GM21576 (cell line): ENCODE data around the gene DHCR24.

Experiments used
- ATAC-seq: cut with Tn5 transposase; IDR thresholded peaks from one replicate; pipeline ENCODE4 v1.9.1; 2021; ENCODE audit warnings: mild to moderate bottlenecking, moderate library complexity; ENCODE audit not compliant: unreplicated experiment

Gene DHCR24

GRCh38 chr1:54848134-54848948 is 38.7 kb downstream of the DHCR24 start:
- no peak for ATAC-seq

- ATAC-seq, result no peak
Observed at GRCh38 chr1:54846716-54847284, 40.2 kb downstream of the DHCR24 start.

- ATAC-seq, result no peak
Observed at GRCh38 chr1:54846301-54846700, 40.7 kb downstream of the DHCR24 start.

GRCh38 chr1:54845772-54846171 is 41.2 kb downstream of the DHCR24 start:
- no peak for ATAC-seq

- no peak for ATAC-seq
Observed at GRCh38 chr1:54844564-54844963, 42.4 kb downstream of the DHCR24 start.

GRCh38 chr1:54843449-54843848 is 43.5 kb downstream of the DHCR24 start:
- ATAC-seq, result no peak

- no peak for ATAC-seq
Observed at GRCh38 chr1:54842963-54843362, 44.0 kb downstream of the DHCR24 start.

- ATAC-seq, result no peak
Observed at GRCh38 chr1:54842206-54842915, 44.6 kb downstream of the DHCR24 start.

GRCh38 chr1:54839824-54840223 is 47.2 kb downstream of the DHCR24 start:
- no peak for ATAC-seq

- ATAC-seq, result no peak
Observed at GRCh38 chr1:54838565-54839180, 48.3 kb downstream of the DHCR24 start.

GRCh38 chr1:54837002-54837853 is 49.8 kb downstream of the DHCR24 start:
- no peak for ATAC-seq

- no peak for ATAC-seq
Observed at GRCh38 chr1:54836594-54836993, 50.4 kb downstream of the DHCR24 start.

GRCh38 chr1:54835970-54836369 is 51.0 kb downstream of the DHCR24 start:
- ATAC-seq, result no peak

- no peak for ATAC-seq
Observed at GRCh38 chr1:54835131-54835898, 51.7 kb downstream of the DHCR24 start.

GRCh38 chr1:54834007-54834541 is 52.9 kb downstream of the DHCR24 start:
- no peak for ATAC-seq

- ATAC-seq, result no peak
Observed at GRCh38 chr1:54833121-54833520, 53.9 kb downstream of the DHCR24 start.

GRCh38 chr1:54826226-54826816 is 60.7 kb downstream of the DHCR24 start:
- ATAC-seq, result no peak

GRCh38 chr1:54825696-54826095 is 61.3 kb downstream of the DHCR24 start:
- no peak for ATAC-seq

- ATAC-seq, result no peak
Observed at GRCh38 chr1:54823670-54824069, 63.3 kb downstream of the DHCR24 start.
